Stimulated activated CD4-positive, alpha-beta T cell treated with anti-CD3 and anti-CD28 coated beads, Interleukin-15, amount 100 ng/mL, for 48 hours (primary cell): ENCODE data around the gene SEC24D.
"Not testable (repeated sequence)": the region's sequence is repeated elsewhere in the genome, so short reads cannot be mapped to it uniquely, and the experiment has no call there.

Experiments used
- DNase-seq, 2 donors: peaks; one replicate each; pipeline ENCODE4 v3.0.0-alpha.2; 2020; ENCODE audit warnings: low read depth in 2 of 2

SEC24D gene

GRCh38 chr4:118835571-118836300 is at the start of gene SEC24D:
TSS of gene SEC24D (minus strand) at chr4:118836126. CDS start at chr4:118833696, 2,430 bp downstream.
- peak; percentile 58 to 81 for DNase-seq

GRCh38 chr4:118884716-118885115 is 48.8 kb upstream of the SEC24D start:
- no peak for DNase-seq

GRCh38 chr4:118883861-118884260 is 47.9 kb upstream of the SEC24D start:
- no peak for DNase-seq

- no peak for DNase-seq
Observed at GRCh38 chr4:118881512-118882146, 45.7 kb upstream of the SEC24D start.

GRCh38 chr4:118879409-118879808 is 43.5 kb upstream of the SEC24D start:
- no peak for DNase-seq

GRCh38 chr4:118878507-118878906 is 42.6 kb upstream of the SEC24D start:
- not testable (repeated sequence) for DNase-seq

GRCh38 chr4:118877797-118878196 is 41.9 kb upstream of the SEC24D start:
- DNase-seq: no peak

GRCh38 chr4:118872181-118872580 is 36.3 kb upstream of the SEC24D start:
- DNase-seq: no peak

- DNase-seq: no peak
Observed at GRCh38 chr4:118869808-118870342, 33.9 kb upstream of the SEC24D start.

- no peak for DNase-seq
Observed at GRCh38 chr4:118867311-118868067, 31.6 kb upstream of the SEC24D start.

- DNase-seq: no peak
Observed at GRCh38 chr4:118866442-118866841, 30.5 kb upstream of the SEC24D start.

- no peak for DNase-seq
Observed at GRCh38 chr4:118865091-118865708, 29.3 kb upstream of the SEC24D start.

GRCh38 chr4:118858779-118859178 is 22.9 kb upstream of the SEC24D start:
- DNase-seq: no peak

- DNase-seq: no peak
Observed at GRCh38 chr4:118857760-118858159, 21.8 kb upstream of the SEC24D start.

GRCh38 chr4:118850488-118851173 is 14.7 kb upstream of the SEC24D start:
- DNase-seq: no peak

GRCh38 chr4:118849867-118850487 is 14.1 kb upstream of the SEC24D start:
- no peak for DNase-seq

- no peak for DNase-seq
Observed at GRCh38 chr4:118848901-118849300, 13.0 kb upstream of the SEC24D start.

GRCh38 chr4:118848242-118848641 is 12.3 kb upstream of the SEC24D start:
- DNase-seq: no peak

- DNase-seq: no peak
Observed at GRCh38 chr4:118846979-118847378, 11.1 kb upstream of the SEC24D start.

GRCh38 chr4:118845552-118846050 is 9.7 kb upstream of the SEC24D start:
- no peak for DNase-seq

- no peak for DNase-seq
Observed at GRCh38 chr4:118843237-118843636, 7.3 kb upstream of the SEC24D start.
